GM18951 (cell line): ENCODE data around the gene CDKN1B.
"Not testable (repeated sequence)": the region's sequence is repeated elsewhere in the genome, so short reads cannot be mapped to it uniquely, and the experiment has no call there.

Experiments used
- POLR2A ChIP-seq: IDR thresholded peaks from 4 replicates; pipeline ENCODE4 v1.6.1; 2011; ENCODE audit warnings: mild to moderate bottlenecking; ENCODE audit not compliant: insufficient read length, insufficient read depth; ENCODE audit errors: extremely low read depth
- in situ Hi-C: fragments of 300-500 bp; cut with MboI; formaldehyde crosslinking; loops from one replicate; pipeline ENCODE4 v1.12.0; 2022; ENCODE audit warnings: low sequenced_read_pairs, mixed read lengths, inconsistent platforms; ENCODE audit not compliant: unreplicated experiment

CDKN1B gene

DNA sequence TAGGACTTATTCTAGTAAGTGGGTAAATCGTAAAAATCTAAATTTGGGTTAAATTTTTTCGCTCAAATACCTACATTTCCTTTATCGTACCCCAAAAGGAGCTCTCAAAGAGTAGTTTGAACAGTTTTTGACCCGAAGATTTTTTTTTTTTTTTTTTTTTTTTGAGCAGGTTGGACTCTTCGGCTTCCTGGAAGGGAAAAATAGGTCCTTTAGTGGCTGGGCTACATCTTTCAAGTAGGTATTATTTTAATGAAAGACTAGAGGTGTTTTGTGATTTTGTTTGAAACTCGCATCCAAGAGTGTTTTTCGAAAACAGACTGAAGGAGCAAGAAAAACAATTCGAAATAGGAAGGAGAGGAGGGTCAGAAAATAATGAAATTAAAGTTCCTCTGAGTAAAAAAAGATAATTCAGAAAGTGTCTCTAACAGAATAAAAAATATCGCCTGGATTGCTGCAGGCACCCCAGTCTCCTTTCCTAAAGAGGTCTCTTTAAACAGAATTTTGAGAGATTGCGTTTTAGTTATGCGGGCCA is 6.0 kb downstream of the CDKN1B start:
- in situ Hi-C loops: no loop called here

DNA sequence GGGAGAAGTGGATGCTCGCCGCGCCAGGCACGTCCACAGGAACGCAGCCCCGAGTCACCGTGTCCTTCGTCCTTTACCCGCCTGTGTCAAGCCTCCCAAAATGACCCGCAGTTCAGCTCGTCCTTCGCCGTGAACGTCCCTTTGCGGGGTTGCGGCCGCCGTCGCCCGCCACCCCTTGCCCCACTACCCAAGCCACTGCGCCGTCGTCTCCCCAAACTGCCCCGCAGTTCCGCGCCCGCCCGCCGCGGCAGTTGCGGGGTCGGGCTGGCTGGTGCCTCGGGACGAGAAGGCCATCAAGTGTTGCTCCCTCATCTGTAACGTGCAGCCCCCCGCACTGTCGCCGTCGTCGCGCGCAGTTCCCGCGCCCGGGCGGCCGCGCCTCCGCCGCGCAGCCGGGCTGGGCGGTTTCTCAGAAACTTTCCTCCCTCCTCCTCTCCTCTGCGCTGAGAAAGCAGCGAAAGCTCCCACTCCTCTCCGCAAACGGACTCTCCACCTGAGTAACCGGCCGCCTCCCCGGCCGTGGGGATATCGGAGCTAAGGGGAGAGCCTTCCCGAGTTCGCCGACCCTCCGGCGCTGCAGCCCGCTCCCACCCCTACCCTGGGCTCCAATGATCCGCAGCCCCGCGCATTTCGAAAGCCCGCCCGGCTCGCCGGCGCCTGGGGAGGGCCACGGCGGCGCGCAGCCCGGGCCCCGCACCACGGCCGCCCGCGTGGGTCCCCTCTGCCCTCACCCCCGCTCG is 6.7 kb downstream of the CDKN1B start:
- in situ Hi-C loops: no loop called here
- TF ChIP-seq POLR2A: peak; percentile 49

More for the DNA sequence above, 6.0 kb downstream of the CDKN1B start:
- no peak for TF ChIP-seq POLR2A

DNA sequence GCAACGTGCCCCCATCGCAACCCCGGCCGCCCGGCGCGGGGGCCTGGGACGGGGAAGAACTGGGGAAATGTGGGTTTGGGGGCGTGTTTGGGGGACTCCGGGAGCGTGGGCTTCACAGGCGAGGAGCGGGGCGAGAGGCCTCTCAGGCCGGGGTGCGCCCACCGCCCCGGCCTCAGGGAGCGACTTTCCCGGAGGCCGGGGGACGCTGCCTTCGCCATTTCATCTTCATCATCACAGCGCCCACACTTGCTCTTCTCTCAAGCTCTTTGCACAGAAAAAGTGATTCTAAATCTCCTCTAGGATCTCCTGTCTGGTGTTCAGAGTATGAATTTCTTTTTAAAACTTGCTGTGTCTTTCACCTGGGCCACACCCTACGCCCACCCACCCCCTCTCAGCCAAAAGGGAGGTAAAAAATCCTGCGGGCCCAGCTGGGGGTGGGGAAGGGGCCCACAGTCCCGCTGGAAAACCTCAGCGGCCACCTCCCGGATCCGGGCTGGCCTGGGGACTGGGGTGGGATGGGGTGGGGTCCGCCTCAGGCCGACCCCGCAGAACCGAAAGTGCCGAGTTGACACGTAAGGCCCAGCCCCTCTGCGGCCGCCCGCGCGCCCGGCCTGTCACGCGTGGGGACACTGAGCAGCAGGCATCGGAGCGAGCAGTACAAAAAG is 7.4 kb downstream of the CDKN1B start:
- in situ Hi-C loops: no loop called here
- no peak for TF ChIP-seq POLR2A

DNA sequence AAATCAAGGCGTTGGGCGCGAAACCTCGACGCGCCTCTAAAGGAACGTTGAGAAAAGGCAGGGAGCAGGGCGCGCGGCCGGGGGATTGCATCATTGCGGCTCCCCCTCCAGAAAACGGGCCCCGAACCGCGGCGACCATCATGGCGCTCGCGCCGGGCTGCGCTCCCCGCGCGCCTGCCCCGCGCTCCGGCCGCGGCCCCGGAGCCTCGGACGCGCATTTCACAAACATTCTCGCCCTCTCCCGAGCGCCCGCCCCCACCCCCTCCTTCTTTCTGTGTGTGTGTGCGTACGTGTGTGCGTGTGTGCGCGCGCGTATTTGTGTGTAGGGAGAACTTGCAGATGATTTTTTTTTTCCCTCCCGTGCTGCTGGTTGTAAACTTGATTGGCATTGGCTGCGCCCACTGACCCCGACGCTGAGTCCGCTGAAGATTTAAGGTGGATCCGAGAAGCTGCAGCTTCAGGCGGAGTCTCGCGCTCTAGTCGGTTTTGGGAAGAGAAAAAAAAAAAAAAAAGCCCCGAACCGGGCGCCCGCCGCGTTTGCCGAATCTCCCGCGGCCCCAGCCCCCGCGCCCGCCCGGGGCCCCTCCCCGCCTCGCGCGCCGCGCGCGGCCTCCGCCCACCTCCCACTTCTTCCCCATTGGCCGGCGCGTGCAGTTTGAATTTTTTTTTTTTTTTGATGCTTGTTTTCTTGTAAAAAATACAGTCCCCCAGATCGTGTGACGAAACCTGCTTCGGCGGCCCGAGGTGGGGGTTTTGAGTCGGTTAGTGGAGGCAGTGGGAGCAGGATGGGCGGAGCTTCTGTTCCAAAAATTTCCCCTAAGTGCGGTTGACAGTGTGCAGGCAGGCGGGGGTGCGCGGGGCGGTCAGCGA is 8.2 kb downstream of the CDKN1B start:
- in situ Hi-C loops: no loop called here
- TF ChIP-seq POLR2A: peak; percentile 84

DNA sequence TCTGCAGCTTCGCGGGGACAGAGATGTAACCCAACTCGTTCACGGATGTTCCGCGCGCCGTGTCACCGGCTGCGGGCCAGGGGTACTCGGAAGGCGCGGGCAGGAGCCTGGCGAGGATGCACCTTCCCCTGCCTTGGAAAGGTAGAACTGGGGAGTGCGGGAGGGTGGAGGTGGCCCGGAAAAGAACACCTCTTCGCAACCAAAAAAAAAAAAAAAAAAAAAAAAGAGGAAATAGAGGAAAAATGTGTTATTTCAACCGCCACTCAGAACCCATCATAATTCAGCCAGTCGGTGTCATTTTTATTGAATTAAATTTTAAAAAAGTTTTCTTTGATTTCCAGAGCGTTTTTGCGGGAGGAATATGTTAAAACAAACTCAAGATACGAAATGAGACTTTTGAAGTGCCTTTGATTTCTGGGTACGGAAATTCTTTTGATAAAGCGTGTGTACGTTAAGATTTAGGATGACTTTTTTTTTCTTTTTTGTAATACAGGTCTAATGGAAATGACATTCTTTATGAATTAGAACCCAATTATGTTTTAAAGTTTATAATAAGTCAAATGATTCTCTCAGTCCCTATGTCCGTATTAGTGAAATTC is 8.9 kb downstream of the CDKN1B start:
- in situ Hi-C loops: no loop called here
- TF ChIP-seq POLR2A: peak; percentile 68

DNA sequence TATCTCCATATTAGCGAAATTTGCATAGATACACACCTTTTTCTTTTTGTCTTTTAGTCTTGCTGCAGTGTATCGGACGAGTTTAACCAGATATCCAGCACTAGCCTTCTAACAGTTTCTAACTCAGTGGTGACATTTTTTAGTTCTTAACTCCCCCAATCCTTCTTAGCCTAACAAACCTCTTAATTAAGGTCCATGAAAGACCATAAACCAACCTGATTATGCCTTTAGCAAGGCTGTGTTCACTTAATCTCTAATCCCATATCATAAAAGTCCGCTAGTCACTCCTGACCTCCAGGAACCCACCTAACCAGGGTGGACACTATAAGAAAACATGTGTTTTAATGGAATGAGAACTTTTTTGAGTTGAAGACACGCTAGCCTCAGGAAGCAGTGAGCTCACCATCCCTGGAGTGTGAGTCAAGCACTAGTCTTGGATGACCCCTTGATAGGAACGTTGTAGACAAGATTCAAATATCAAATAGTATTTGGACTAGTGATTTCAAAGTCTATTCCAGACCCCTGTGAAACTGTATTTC is 9.5 kb downstream of the CDKN1B start:
- TF ChIP-seq POLR2A: no peak
- in situ Hi-C loops: no loop called here

DNA sequence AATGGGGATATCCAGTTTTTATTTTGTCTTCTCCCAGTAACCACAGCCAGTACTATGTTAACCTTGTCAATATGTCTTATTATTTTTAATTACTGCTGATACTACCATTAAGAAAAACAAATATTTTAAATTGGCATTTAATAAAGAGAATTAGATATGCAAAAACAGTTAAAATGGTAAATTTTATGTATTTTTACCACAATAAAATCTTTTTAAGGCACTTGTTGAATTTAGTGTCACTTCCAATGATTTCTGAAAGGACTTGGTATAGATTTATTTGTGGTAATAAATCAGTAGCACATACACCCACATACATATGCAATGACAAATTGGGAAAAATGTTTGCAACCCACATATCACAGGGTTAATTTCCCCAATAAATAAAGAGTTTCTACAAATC is 14.0 kb downstream of the CDKN1B start:
- TF ChIP-seq POLR2A: no peak
- in situ Hi-C loops: no loop called here

DNA sequence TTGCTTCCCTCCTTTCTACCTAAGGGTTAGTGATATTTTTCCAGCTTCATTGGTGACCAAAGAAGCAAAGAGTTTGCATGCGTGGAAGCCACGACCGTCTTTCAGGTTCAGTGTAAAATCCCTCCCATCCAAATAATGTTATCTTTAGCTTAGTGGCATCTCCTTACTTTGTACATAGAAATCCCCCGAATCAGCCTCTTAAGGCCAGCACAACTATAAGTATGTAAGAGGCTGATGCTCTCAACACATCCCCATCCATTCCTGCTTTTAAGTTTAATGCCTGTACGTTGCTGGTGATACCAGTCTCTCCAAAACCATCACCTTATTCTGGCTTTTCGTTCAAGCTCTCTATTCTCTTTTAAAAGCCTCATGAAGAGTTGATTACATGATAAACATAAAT is 14.6 kb downstream of the CDKN1B start:
- in situ Hi-C loops: no loop called here
- TF ChIP-seq POLR2A: no peak

DNA sequence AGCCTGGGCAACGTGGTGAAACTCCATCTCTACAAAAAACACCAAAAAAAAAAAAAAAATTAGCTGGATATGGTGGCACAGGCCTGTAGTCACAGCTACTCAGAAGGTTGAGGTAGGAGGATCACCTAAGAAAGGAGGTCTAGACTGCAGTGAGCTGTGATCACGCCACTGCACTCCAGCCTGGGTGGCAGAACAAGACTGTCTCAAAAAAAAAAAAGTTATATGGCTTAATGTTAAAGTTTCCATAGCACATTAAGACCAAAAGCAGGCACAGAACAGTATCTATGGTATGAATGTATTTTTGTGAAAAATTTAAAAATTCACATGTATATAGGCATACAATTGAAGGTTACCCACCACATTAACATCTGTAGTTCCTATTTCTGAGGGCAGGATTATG is 15.9 kb downstream of the CDKN1B start:
- in situ Hi-C loops: no loop called here
- TF ChIP-seq POLR2A: no peak

DNA sequence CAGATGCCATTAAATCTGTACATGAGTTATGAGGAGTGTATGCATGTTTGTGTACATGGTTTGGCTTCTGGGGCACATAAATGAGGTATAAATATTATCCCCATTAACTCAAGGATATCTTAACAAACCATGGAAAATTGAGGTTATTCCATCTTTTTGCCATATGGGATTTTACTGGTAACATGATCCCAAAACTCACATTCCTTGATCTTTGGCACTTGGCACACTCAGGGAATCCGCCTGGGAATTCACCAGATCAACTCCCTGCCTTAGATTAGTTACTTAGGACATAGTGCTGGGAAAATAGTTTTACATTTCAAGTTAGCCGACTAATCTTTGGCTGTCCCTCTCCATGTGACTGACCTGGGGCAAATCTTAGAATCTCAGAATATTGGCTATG is 16.9 kb downstream of the CDKN1B start:
- no peak for TF ChIP-seq POLR2A
- in situ Hi-C loops: no loop called here

DNA sequence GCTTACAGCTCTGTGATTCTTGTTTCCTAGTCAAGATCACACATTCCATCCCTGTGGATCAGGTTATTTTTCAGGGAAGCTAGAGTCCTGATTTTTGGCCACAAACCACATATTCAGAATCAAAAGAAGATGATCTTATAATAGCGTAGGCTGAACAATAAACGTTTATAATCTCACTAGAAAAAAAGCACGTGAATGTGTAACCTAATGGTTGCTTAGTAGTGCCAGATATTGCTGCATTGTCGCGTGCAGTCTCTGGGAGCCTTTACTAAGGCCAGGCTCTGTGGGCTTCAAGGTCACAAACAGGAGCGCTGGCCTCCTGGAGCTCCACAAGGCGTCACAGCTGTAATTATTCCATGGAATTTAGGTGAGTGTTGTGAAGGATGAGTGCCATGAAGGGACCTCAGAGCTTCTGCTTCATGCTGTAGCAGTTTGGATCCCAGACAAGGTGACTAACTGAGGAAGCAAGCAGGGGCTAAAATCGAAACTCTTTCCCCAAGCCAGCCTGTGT is 17.4 kb downstream of the CDKN1B start:
- no peak for TF ChIP-seq POLR2A
- in situ Hi-C loops: no loop called here

DNA sequence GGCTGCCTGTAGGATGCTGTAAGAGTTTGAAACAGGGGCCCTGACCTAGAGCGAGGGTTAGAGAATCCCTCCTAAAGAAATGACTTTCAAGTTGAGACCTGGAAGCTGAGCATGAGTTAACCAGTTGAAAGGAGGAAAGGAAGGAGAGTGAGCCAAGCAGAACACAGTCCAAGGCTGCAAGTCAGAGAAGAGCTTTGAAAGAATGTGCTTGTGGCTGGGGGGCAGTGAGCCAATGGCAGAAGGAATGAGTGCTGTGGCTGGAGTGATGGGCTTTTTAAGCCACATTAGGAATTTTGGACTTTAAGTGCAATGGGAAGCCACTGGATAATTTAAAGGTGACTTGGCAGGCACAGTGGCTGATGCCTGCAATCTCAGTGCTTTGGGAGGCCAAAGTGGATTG is 18.1 kb downstream of the CDKN1B start:
- in situ Hi-C loops: no loop called here
- TF ChIP-seq POLR2A: no peak

DNA sequence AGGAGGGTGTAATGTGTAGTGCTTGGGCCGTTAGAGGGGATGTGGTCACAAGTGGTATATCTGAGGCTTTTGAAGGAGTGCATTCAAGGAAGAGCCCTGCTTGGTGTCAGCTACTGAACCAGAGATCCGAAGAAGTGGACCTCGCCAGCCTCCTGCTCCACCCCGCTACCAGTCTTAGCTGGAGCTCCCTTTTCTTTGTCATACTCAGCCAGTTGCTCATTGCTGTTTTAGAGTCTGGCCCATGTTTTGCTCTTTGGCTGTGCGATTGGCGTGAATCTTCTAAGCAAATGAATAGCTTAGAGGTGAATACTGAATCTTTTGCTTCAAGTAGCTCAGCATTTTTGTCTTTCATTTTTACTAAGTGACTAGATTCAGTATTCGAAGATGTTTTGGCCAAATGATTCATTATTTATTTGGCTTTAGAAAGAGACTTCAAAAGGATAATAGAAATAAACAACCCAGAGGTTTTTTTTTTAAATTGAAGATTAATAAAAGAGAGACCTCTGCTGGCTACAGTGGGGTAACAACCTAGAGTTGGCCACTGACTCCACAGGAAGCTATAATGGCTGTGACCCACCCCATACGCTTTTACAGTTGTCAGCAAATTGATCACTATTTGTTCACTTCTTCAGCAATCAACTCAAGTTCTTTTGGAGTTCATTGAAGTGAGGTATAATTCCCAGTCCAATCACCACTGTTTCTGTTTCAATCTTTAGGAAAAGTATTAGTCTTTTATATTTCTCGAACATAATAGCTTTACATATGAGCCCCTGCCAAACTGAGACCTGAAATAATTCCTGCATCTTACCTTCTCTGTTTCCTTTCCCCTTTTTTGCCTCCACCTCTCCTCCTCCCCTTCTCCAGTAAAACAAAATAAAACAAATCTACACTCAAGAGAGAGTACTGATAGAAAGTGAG is 19.9 kb downstream of the CDKN1B start:
- no peak for TF ChIP-seq POLR2A
- in situ Hi-C loops: no loop called here

DNA sequence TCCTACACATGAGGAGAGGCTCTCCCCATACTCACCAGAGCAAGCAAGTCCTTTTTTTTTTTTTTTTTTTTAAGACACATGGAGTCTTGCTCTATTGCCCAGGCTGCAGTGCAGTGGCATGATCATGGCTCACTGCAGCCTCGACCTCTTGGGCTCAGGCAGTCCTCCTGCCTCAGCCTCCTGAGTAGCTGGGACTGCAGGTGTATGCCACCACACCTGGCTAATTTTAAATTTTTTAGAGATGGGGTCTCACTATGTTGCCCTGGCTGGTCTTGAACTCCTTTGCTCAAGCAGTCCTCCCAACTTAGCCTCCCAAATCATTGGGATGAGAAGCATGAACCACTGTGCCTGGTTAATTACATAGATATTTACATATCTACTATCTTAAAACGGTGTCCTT is 21.0 kb downstream of the CDKN1B start:
- in situ Hi-C loops: not testable (repeated sequence)
